NB4 (cell line): ENCODE data around the gene SKIL.

Experiments used
- DNase-seq: peaks from one replicate; pipeline ENCODE4 v3.0.0; 2010; ENCODE audit warnings: low read depth
- H3K4me3 ChIP-seq: one replicate; pipeline ENCODE4 v1.5.1; 2011; ENCODE audit warnings: mild to moderate bottlenecking, low read depth, low read length, moderate library complexity
- CTCF ChIP-seq: IDR thresholded peaks from one replicate; pipeline ENCODE4 v1.5.1; 2012; ENCODE audit warnings: low read depth, low read length
- MAX ChIP-seq: IDR thresholded peaks from 2 replicates; pipeline ENCODE4 v1.6.1; 2011; ENCODE audit warnings: low read depth, low read length
- MYC ChIP-seq: IDR thresholded peaks from 2 replicates; pipeline ENCODE4 v1.6.1; 2011; ENCODE audit warnings: low read depth, low read length
- POLR2A ChIP-seq: IDR thresholded peaks from 2 replicates; pipeline ENCODE4 v1.6.1; 2011; ENCODE audit warnings: mild to moderate bottlenecking; ENCODE audit not compliant: insufficient read length; ENCODE audit errors: extremely low read depth

Gene SKIL

GRCh38 chr3:170437696-170438407 is 80.3 kb downstream of the SKIL start:
- TF ChIP-seq POLR2A (no peak), CTCF (no peak), MAX (no peak), MYC (no peak)
- no peak overlapping the region for H3K4me3 ChIP-seq
- DNase-seq = no peak

- TF ChIP-seq CTCF (no peak), MYC (no peak), MAX (no peak), POLR2A (no peak)
- no peak for DNase-seq
- no peak overlapping the region for H3K4me3 ChIP-seq
These were observed 81.3 kb downstream of the SKIL start for GRCh38 chr3:170438836-170439235.

- TF ChIP-seq CTCF = no peak
- TF ChIP-seq MYC = no peak
- no peak for TF ChIP-seq MAX
- no peak for TF ChIP-seq POLR2A
- no peak for DNase-seq
These were observed 82.8 kb downstream of the SKIL start for GRCh38 chr3:170440344-170440743.

GRCh38 chr3:170441412-170441811 is 83.9 kb downstream of the SKIL start:
- TF ChIP-seq POLR2A (no peak), MAX (no peak), MYC (no peak)
- no peak overlapping the region for H3K4me3 ChIP-seq
- DNase-seq = no peak

More at GRCh38 chr3:170440344-170440743, 82.8 kb downstream of the SKIL start:
- H3K4me3 ChIP-seq = no peak overlapping the region

- DNase-seq = no peak
- H3K4me3 ChIP-seq = no peak overlapping the region
- no peak for TF ChIP-seq POLR2A
- no peak for TF ChIP-seq MAX
These were observed 85.4 kb downstream of the SKIL start for GRCh38 chr3:170442947-170443346.

GRCh38 chr3:170443457-170443856 is 85.9 kb downstream of the SKIL start:
- no peak for DNase-seq
- TF ChIP-seq MYC (no peak), MAX (no peak), CTCF (no peak), POLR2A (no peak)
- H3K4me3 ChIP-seq = no peak overlapping the region
